Panc1 (cell line): ENCODE data around the gene GCNT4. TPM values are rescaled to one million over a fixed set of nuclear protein-coding genes. Genes with fewer than 3 reads are reported as not detected.
A peak's percentile ranks its signal among the peaks of the same experiment; 100 is the strongest.

ENCODE experiments used
- ATAC-seq: fragments of 200-7000 bp; cut with Tn5 transposase; 2 replicates; pipeline ENCODE4 v1.9.1; 2020; ENCODE audit warnings: mild to moderate bottlenecking, moderate library complexity
- BruUV-seq: library from RNA; stranded (reverse); fragments of 400-500 nt; replicated peaks from 2 replicates; lab custom pipeline; 2021; lab: Mats Ljungman, UMichigan
- CTCF ChIA-PET: fragments of 300-600 bp; sonication (Branson Sonifier 250); formaldehyde crosslinking; loops from one replicate; lab custom pipeline; 2022; ENCODE audit warnings: antibody characterized with exemption; lab: Charles Lee
- POLR2A ChIA-PET: fragments of 300-600 bp; sonication (Branson Sonifier 250); formaldehyde crosslinking; loops from one replicate; lab custom pipeline; 2022; ENCODE audit warnings: antibody characterized with exemption; lab: Charles Lee
- DNase-seq: peaks from one replicate; pipeline ENCODE4 v3.0.0-alpha.2; 2010; ENCODE audit warnings: low read depth, low spot score
- H3K27ac ChIP-seq: 2 replicates; pipeline ENCODE4 v1.5.1; 2011; ENCODE audit warnings: mild to moderate bottlenecking, low read length, inconsistent platforms
- H3K27me3 ChIP-seq: fragments of 200-500 bp; sonication (Bioruptor generic); 2 replicates; pipeline ENCODE4 v1.6.0; 2014; ENCODE audit warnings: low read length, inconsistent platforms; ENCODE audit not compliant: control insufficient read depth, insufficient read depth
- H3K36me3 ChIP-seq: fragments of 200-500 bp; sonication (Bioruptor generic); 2 replicates; pipeline ENCODE4 v1.5.1; 2014; ENCODE audit warnings: inconsistent platforms, mild to moderate bottlenecking, low read length, moderate library complexity; ENCODE audit not compliant: control insufficient read depth, insufficient read depth
- H3K4me1 ChIP-seq: 2 replicates; pipeline ENCODE4 v1.5.1; 2011; ENCODE audit warnings: inconsistent platforms, mild to moderate bottlenecking, low read length, moderate library complexity; ENCODE audit not compliant: control insufficient read depth, insufficient read depth
- H3K4me3 ChIP-seq, 2 experiments: 2 replicates each; pipeline ENCODE4 v1.5.1; 2011 to 2012; ENCODE audit warnings: low read depth in 2 of 2, low read length in 2 of 2, mild to moderate bottlenecking in 2 of 2, inconsistent platforms in 1 of 2, moderate library complexity in 1 of 2
- H3K9me3 ChIP-seq: fragments of 200-500 bp; sonication (Bioruptor generic); 2 replicates; pipeline ENCODE4 v1.5.1; 2014; ENCODE audit warnings: low read depth, mild to moderate bottlenecking, inconsistent platforms, low read length, moderate library complexity; ENCODE audit not compliant: control insufficient read depth, insufficient read depth
- CTCF ChIP-seq: fragments of 450-650 bp; IDR thresholded peaks from 2 replicates; pipeline ENCODE4 v1.5.1; 2017; ENCODE audit warnings: mild to moderate bottlenecking
- POLR2AphosphoS5 ChIP-seq: IDR thresholded peaks from 2 replicates; pipeline ENCODE4 v1.6.1; 2012; ENCODE audit warnings: mild to moderate bottlenecking, low read depth, low read length, moderate library complexity
- REST ChIP-seq, 2 experiments: IDR thresholded peaks; 2 replicates each; pipeline ENCODE4 v1.6.1; 2011 to 2012; ENCODE audit warnings: low read depth in 2 of 2, control low read depth in 1 of 2, low read length in 1 of 2, mild to moderate bottlenecking in 1 of 2, moderate library complexity in 1 of 2; ENCODE audit not compliant: insufficient read depth in 1 of 2
- SIN3A ChIP-seq: IDR thresholded peaks from 2 replicates; pipeline ENCODE4 v1.6.1; 2012; ENCODE audit warnings: low read depth, mild to moderate bottlenecking, low read length, moderate library complexity, borderline replicate concordance; ENCODE audit not compliant: insufficient read depth
- TCF7L2 ChIP-seq: IDR thresholded peaks from 2 replicates; pipeline ENCODE4 v1.6.1; 2011; ENCODE audit warnings: mild to moderate bottlenecking, low read depth, low read length, inconsistent platforms
- in situ Hi-C: cut with HindIII; loops from 2 replicates; pipeline ENCODE4 v1.10.0; 2016; ENCODE audit warnings: low sequenced_read_pairs, low pct_unique_long_range_greater_than_20kb
- intact Hi-C: fragments of 100-400 bp; cut with micrococcal nuclease; formaldehyde crosslinking; loops from one replicate; pipeline ENCODE4 v1.10.0; 2022; ENCODE audit not compliant: unreplicated experiment
- total RNA-seq: library from RNA; stranded (reverse); gene quantifications from one replicate; pipeline ENCODE4 v1.2.1, GENCODE V29; 2021; ENCODE audit not compliant: unreplicated experiment

GCNT4 gene
- total RNA-seq, 1 experiment from 2014 or later, result 0.33 TPM

GRCh38 chr5:75040973-75041372 is 11.4 kb downstream of the GCNT4 start:
- in situ Hi-C loops (no loop called here), intact Hi-C loops (no loop called here)
- no TSS peak for BruUV-seq
- peaks cover 6% of the 10 kb centered on the region; the same call in 1 of the 2 replicates for H3K27me3 ChIP-seq
- no peaks in the 10 kb centered on the region for H3K9me3 ChIP-seq
- no peak for DNase-seq
- H3K27ac ChIP-seq, result no peak overlapping the region
- ChIA-PET CTCF (no interaction called here), POLR2A (no interaction called here)
- no peaks in the 10 kb centered on the region for H3K4me1 ChIP-seq
- TF ChIP-seq POLR2AphosphoS5 (no peak), SIN3A (no peak), CTCF (no peak), TCF7L2 (no peak), REST (IDR thresholded peaks at IDR 0.05; ENCODE audit: insufficient read depth in 1 of 2, low read depth in 2 of 2, low read length in 1 of 2) (no peak)
- no peak overlapping the region for H3K4me3 ChIP-seq
- ATAC-seq, result no peak
- H3K36me3 ChIP-seq, result no peaks in the 10 kb centered on the region

- peak; percentile 73 for ATAC-seq
- no peak overlapping the region for H3K4me3 ChIP-seq
- no peak overlapping the region for H3K27ac ChIP-seq
- in situ Hi-C loops (no loop called here), intact Hi-C loops (no loop called here)
- no peak for DNase-seq
- peaks cover 6% of the 10 kb centered on the region; the same call in 1 of the 2 replicates for H3K27me3 ChIP-seq
- ChIA-PET CTCF (no interaction called here), POLR2A (no interaction called here)
- no TSS peak for BruUV-seq
- H3K4me1 ChIP-seq, result no peaks in the 10 kb centered on the region
- TF ChIP-seq SIN3A (no peak), TCF7L2 (no peak), POLR2AphosphoS5 (no peak), CTCF (no peak), REST (IDR thresholded peaks at IDR 0.05; ENCODE audit: insufficient read depth in 1 of 2, low read depth in 2 of 2, low read length in 1 of 2) (no peak)
- no peaks in the 10 kb centered on the region for H3K36me3 ChIP-seq
- no peaks in the 10 kb centered on the region for H3K9me3 ChIP-seq
Observed at GRCh38 chr5:75037106-75037505, 15.3 kb downstream of the GCNT4 start.
